Caki2 (cell line): ENCODE data around the gene ADAP2. TPM values are rescaled to one million over a fixed set of nuclear protein-coding genes. Genes with fewer than 3 reads are reported as not detected.

Experiments
- DNase-seq: peaks from one replicate; pipeline ENCODE4 v3.0.0-alpha.2; 2015; ENCODE audit warnings: low read depth
- in situ Hi-C: cut with HindIII; loops from 2 replicates; pipeline ENCODE4 v1.10.0; 2016; ENCODE audit warnings: low sequenced_read_pairs, low pct_unique_long_range_greater_than_20kb, mixed read lengths
- total RNA-seq: library from RNA; depleted of rRNA; stranded (reverse); fragments of >200 nt; shearing (Covaris generic); gene quantifications from 2 replicates; pipeline ENCODE4 v1.2.3, GENCODE V29; 2014; ENCODE audit warnings: low replicate concordance; rRNA removed

ADAP2 gene
- total RNA-seq, 1 experiment from 2014 or later = 15.5 TPM

DNA sequence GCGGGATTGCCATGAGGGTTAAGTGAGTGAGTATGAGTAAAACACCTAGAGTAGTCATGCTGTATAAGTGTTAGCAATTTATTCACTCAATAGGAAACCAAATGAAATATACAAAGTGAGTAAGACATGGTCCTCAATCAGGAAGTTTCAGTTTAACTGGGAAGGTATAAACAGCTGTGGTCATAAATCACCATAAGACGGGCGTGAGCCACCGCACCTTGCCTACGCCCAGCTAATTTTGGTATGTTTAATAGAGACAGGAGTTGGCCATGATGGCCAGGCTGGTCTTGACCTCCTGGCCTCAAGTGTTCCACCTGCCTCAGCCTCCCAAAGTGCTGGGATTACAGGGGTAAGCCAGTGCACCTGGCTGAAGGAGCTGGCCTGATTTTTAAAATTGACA is 76.1 kb downstream of the ADAP2 start:
- DNase-seq = no peak
- in situ Hi-C loops = no loop called here

DNA sequence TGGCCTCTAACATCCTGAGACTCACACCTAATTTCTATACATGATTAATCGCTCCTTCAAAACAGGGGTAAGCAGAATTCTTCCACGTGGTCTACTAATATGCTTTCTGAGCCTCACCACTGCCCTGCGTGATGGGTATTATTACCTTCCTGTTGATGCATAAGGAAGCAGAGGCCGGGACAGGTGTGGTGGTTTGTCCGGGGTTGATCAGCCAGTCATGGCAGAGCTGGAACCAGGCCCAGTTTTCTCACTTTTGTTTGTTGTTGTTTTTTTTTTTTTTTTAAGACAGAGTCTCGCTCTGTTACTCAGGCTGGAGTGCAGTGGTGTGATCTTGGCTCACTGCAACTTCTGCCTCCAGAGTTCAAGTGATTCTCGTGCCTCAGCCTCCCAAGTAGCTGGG is 80.3 kb downstream of the ADAP2 start:
- peak; percentile 61 for DNase-seq
- in situ Hi-C loops = no loop called here

DNA sequence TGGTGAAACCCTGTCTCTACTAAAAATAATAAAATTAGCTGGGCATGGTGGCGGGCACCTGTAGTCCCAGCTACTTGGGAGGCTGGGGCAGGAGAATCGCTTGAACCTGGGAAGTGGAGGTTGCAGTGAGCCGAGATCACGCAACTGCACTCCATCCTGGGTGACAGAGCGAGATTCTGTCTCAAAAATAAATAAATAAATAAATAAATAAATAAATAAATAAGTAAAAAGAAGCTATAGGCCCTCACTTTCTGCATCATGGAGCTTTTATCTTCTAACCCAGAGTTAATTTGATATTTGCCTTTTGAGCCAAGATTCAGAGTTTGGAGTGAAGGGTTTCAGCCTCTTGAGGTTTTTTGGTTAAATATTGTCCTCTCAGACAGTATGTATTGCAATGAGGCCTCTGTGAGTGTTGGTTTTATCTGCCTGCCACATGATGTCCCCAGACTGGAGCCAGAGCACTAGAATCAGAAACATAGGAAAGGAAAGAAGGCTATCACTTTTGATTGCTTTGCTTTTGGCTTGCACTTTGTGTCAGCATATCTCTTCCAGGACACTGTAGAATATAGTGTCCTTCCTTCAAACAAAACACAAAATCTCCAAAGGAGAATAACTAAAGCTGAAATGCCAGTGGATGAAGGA is 81.6 kb downstream of the ADAP2 start:
- in situ Hi-C loops = no loop called here
- DNase-seq = no peak

DNA sequence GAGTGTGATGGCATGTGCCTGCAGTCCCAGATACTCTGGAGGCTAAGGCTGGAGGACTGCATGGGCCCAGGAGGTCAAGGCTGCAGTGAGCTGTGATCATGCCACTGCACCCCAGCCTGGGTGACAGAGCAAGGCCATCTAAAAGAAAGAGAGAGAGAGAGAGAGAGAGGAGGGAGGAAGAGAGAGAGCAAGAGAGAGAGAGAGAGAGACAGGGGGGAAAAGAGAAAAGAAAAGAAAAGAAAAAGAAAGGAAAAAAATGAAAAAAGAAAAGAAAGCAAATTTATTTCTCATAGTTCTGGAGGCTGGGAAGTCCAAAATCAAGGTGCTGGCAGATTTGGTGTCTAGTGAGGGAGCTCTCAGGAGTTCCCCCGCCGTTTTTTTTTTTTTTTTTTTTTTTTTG is 82.4 kb downstream of the ADAP2 start:
- in situ Hi-C loops = no loop called here
- no peak for DNase-seq

DNA sequence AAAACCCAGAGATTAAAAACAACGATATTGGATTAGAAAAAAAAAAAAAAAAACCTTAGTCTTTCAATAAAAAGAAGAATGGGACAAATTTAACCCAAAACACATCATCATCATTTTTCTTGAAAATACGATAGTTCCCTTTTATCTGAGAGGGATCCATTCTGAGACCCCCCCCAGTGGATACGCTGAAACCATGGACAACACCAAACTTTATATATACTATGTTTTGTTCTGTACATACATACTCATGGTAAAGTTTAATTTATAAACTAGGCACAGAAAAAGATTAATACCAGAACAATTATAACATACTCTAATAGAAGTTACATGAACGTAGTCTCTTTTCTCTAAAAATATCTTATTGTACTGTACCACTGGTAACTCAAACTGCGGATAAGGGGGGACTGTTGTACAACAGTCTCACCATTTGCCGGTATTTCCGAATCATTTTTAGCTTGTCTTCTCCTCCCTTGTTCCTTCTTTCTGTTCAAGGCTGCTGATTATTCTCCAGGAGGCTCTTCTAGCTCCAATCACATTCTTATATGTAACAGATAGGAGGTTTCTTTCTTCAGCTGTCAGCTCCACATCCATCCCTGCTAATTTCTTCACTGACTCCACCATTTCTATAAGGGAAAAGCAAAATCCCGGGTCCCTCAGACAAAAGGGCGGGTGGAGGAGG is 86.1 kb downstream of the ADAP2 start:
- no peak for DNase-seq
- in situ Hi-C loops = no loop called here

DNA sequence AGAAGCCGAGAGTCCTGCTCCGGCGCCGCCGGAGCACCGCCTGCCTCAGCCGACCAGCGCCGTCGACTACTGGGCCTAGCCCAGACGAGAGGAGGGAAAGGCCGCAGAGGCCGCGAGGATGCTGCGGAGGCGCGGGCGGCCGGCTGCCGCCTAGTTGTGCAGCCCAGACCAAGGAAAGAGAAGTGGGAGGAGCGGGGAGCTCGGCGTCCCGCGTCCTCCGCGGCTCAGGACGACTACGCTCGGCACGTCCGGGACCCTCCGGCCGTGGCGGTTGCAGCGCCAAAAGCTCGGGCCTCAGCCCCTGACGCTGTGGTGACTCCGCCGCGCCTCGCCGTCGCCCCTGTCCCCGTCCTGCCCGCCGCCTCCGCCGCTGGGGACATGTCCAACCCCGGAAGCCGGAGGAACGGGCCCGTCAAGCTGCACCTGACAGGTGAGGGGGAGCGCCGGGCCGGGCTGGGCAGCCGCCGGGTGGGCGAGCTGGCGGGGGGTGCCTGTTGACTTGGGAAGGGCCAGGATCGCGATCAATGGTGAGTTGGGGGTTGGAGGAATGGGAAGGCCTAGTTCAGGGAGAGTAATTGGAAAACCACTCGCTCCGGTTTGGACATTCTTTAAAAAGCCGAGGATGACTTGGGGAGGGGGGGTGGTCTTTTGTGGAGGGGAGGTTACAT is 86.8 kb downstream of the ADAP2 start:
- DNase-seq = peak; percentile 79
- in situ Hi-C loops = no loop called here

Other genes starting within 250 kb of the ADAP2 start
- 21.0 and 22.9 TPM in 2 replicates for gene CRLF3, start 97.3 kb upstream of the ADAP2 start, total RNA-seq
- 4.1 and 7.7 TPM in 2 replicates for gene ATAD5, start 90.0 kb upstream of the ADAP2 start, total RNA-seq
- 5.3 and 23.9 TPM in 2 replicates for gene TEFM, start 15.7 kb upstream of the ADAP2 start, total RNA-seq
- 37.1 and 43.0 TPM in 2 replicates for gene RNF135, start 49.1 kb downstream of the ADAP2 start, total RNA-seq
- 12.0 and 15.5 TPM in 2 replicates for gene NF1, start 173.0 kb downstream of the ADAP2 start, total RNA-seq